H1 (cell line): Measurements from ENCODE around the gene PIGU. TPM values are rescaled to one million over a fixed set of nuclear protein-coding genes. Genes with fewer than 3 reads are reported as not detected.

Source experiments
- CTCF ChIA-PET: fragments of 300-600 bp; sonication (Branson Sonifier 250); formaldehyde crosslinking; loops from one replicate; lab custom pipeline; 2021; ENCODE audit not compliant: partially characterized antibody; lab: Charles Lee
- POLR2A ChIA-PET: fragments of 300-600 bp; sonication (Branson Sonifier 250); formaldehyde crosslinking; loops from one replicate; lab custom pipeline; 2021; ENCODE audit warnings: inconsistent platforms; ENCODE audit not compliant: partially characterized antibody; lab: Charles Lee
- DNase-seq, 2 experiments: peaks; one replicate each; pipeline versions ENCODE4 v3.0.0 to v3.0.0-alpha.2; 2010 to 2022; ENCODE audit warnings: low spot score in 2 of 2, low read depth in 1 of 2, mixed read lengths in 1 of 2
- FAIRE-seq: peaks from 2 replicates; lab custom pipeline; 2011; peaks lifted over from hg19 to GRCh38; lab: Jason Lieb, UNC
- H2AFZ ChIP-seq: 2 replicates; pipeline ENCODE4 v1.8.1; 2012; ENCODE audit warnings: low read length, inconsistent platforms
- H2AK5ac ChIP-seq: 2 replicates; pipeline ENCODE4 v1.6.1; 2013; ENCODE audit warnings: low read depth, low read length
- H2BK120ac ChIP-seq: replicated peaks from 2 replicates; pipeline ENCODE3; 2013; ENCODE audit warnings: low read depth, low read length, inconsistent platforms
- H2BK12ac ChIP-seq: 2 replicates; pipeline ENCODE4 v1.6.1; 2013; ENCODE audit warnings: low read depth, low read length
- H2BK15ac ChIP-seq: 2 replicates; pipeline ENCODE4 v1.6.1; 2013; ENCODE audit warnings: low read length
- H2BK20ac ChIP-seq: 2 replicates; pipeline ENCODE4 v1.6.1; 2013; ENCODE audit warnings: low read length
- H2BK5ac ChIP-seq: 2 replicates; pipeline ENCODE4 v1.6.1; 2013; ENCODE audit warnings: low read depth, low read length
- H3K14ac ChIP-seq: 2 replicates; pipeline ENCODE4 v1.6.1; 2013; ENCODE audit warnings: inconsistent platforms; ENCODE audit not compliant: insufficient read length
- H3K18ac ChIP-seq: 2 replicates; pipeline ENCODE4 v1.6.1; 2013; ENCODE audit warnings: low read length; ENCODE audit errors: extremely low read depth
- H3K23ac ChIP-seq: 2 replicates; pipeline ENCODE4 v1.6.1; 2013; ENCODE audit warnings: inconsistent platforms; ENCODE audit not compliant: insufficient read length
- H3K23me2 ChIP-seq: 2 replicates; pipeline ENCODE4 v1.6.1; 2013; ENCODE audit warnings: low read depth, low read length
- H3K27ac ChIP-seq: 2 replicates; pipeline ENCODE4 v1.6.1; 2011; ENCODE audit warnings: low read depth, low read length, inconsistent platforms
- H3K27me3 ChIP-seq, 4 experiments: replicated peaks in 1 of 4; 1 replicate in 1 of 4; 2 replicates in 3 of 4; pipeline versions ENCODE4 v1.6.1 to v1.8.1; 2011 to 2013; ENCODE audit warnings: low read length in 3 of 4, mild to moderate bottlenecking in 3 of 4, inconsistent platforms in 2 of 4, mixed read lengths in 2 of 4, moderate library complexity in 1 of 4; ENCODE audit not compliant: control insufficient read depth in 3 of 4, insufficient read depth in 3 of 4; ENCODE audit errors: extremely low read depth in 1 of 4
- H3K36me3 ChIP-seq, 4 experiments: 2 replicates each; pipeline versions ENCODE4 v1.6.1 to v1.8.1; 2011 to 2013; ENCODE audit warnings: mild to moderate bottlenecking in 4 of 4, low read length in 3 of 4, moderate library complexity in 2 of 4, control low read depth in 1 of 4, inconsistent platforms in 1 of 4; ENCODE audit not compliant: insufficient read depth in 4 of 4, control insufficient read depth in 2 of 4
- H3K4ac ChIP-seq: replicated peaks from 2 replicates; pipeline ENCODE3; 2013; ENCODE audit warnings: low read length, low read depth, mixed read lengths, inconsistent platforms; ENCODE audit not compliant: insufficient read length
- H3K4me1 ChIP-seq, 4 experiments: replicated peaks in 1 of 4; 1 replicate in 1 of 4; 2 replicates in 3 of 4; pipeline versions ENCODE4 v1.6.1 to v1.8.1; 2011 to 2013; ENCODE audit warnings: low read length in 3 of 4, inconsistent platforms in 2 of 4, mixed read lengths in 1 of 4; ENCODE audit not compliant: insufficient read depth in 4 of 4, control insufficient read depth in 3 of 4
- H3K4me2 ChIP-seq, 2 experiments: 2 replicates each; pipeline versions ENCODE4 v1.6.1 to v1.8.1; 2011 to 2013; ENCODE audit warnings: low read depth in 2 of 2, low read length in 2 of 2, control low read depth in 1 of 2, inconsistent platforms in 1 of 2, mild to moderate bottlenecking in 1 of 2; ENCODE audit not compliant: insufficient read depth in 1 of 2
- H3K4me3 ChIP-seq, 4 experiments: fragments of 200-600, 300-600 bp in 1 of 4; sonication (generic), shearing (Covaris generic), sonication (Bioruptor Twin) in 1 of 4; 2 replicates each; pipeline versions ENCODE4 v1.5.1 to v1.8.1; 2011 to 2016; ENCODE audit warnings: low read length in 4 of 4, low read depth in 3 of 4, control low read depth in 2 of 4, inconsistent platforms in 2 of 4, mild to moderate bottlenecking in 2 of 4, mixed read lengths in 1 of 4, moderate library complexity in 1 of 4; ENCODE audit not compliant: insufficient read depth in 2 of 4; ENCODE audit errors: extremely low read depth in 1 of 4
- H3K56ac ChIP-seq: replicated peaks from 2 replicates; pipeline ENCODE3; 2013; ENCODE audit warnings: low read depth, mild to moderate bottlenecking, mixed read lengths, low read length, inconsistent platforms; ENCODE audit not compliant: insufficient read length
- H3K79me1 ChIP-seq: 2 replicates; pipeline ENCODE4 v1.6.1; 2013; ENCODE audit warnings: low read depth, low read length, control low read depth
- H3K79me2 ChIP-seq, 2 experiments: 2 replicates each; pipeline versions ENCODE4 v1.6.1 to v1.8.1; 2012 to 2013; ENCODE audit warnings: low read length in 2 of 2, mild to moderate bottlenecking in 2 of 2, inconsistent platforms in 1 of 2; ENCODE audit not compliant: insufficient read depth in 2 of 2, control insufficient read depth in 1 of 2
- H3K9ac ChIP-seq, 4 experiments: replicated peaks in 1 of 4; 1 replicate in 1 of 4; 2 replicates in 3 of 4; pipeline versions ENCODE4 v1.6.1 to v1.8.1; 2011 to 2013; ENCODE audit warnings: low read depth in 3 of 4, low read length in 3 of 4, control low read depth in 2 of 4, mild to moderate bottlenecking in 2 of 4, moderate library complexity in 2 of 4, inconsistent platforms in 1 of 4; ENCODE audit errors: extremely low read depth in 1 of 4
- H3K9me3 ChIP-seq, 2 experiments: 2 replicates each; pipeline versions ENCODE4 v1.6.1 to v1.8.1; 2012 to 2013; ENCODE audit warnings: mild to moderate bottlenecking in 2 of 2, moderate library complexity in 2 of 2, control low read depth in 1 of 2, inconsistent platforms in 1 of 2, low read depth in 1 of 2, low read length in 1 of 2, mixed read lengths in 1 of 2; ENCODE audit not compliant: insufficient read depth in 2 of 2
- H4K20me1 ChIP-seq, 2 experiments: replicated peaks in 1 of 2; 2 replicates each; pipeline versions ENCODE3 to v1.8.1; 2011 to 2013; ENCODE audit warnings: inconsistent platforms in 2 of 2, low read length in 2 of 2, mild to moderate bottlenecking in 1 of 2; ENCODE audit not compliant: insufficient read depth in 2 of 2, control insufficient read depth in 1 of 2
- H4K5ac ChIP-seq: 2 replicates; pipeline ENCODE4 v1.6.1; 2013; ENCODE audit warnings: low read length, low read depth, mixed read lengths, inconsistent platforms; ENCODE audit not compliant: insufficient read length
- H4K8ac ChIP-seq: 2 replicates; pipeline ENCODE4 v1.8.0; 2013; ENCODE audit warnings: mild to moderate bottlenecking, moderate library complexity, low read length, inconsistent platforms; ENCODE audit not compliant: insufficient read depth; ENCODE audit errors: extremely low read depth
- H4K91ac ChIP-seq: replicated peaks from 2 replicates; pipeline ENCODE3; 2013; ENCODE audit warnings: low read length, mixed read lengths, inconsistent platforms; ENCODE audit not compliant: insufficient read length
- CREB1 ChIP-seq: IDR thresholded peaks from 2 replicates; pipeline ENCODE4 v1.6.1; 2012; ENCODE audit warnings: inconsistent platforms
- GABPA ChIP-seq: IDR thresholded peaks from 2 replicates; pipeline ENCODE4 v1.6.1; 2011; ENCODE audit warnings: mild to moderate bottlenecking, low read length, moderate library complexity, borderline replicate concordance; ENCODE audit not compliant: insufficient read depth
- KDM5A ChIP-seq: fragments of 200-600 bp; IDR thresholded peaks from 2 replicates; pipeline ENCODE4 v1.7.1; 2012; ENCODE audit warnings: mild to moderate bottlenecking, low read length, inconsistent platforms, mixed read lengths
- NRF1 ChIP-seq: IDR thresholded peaks from 2 replicates; pipeline ENCODE4 v1.6.1; 2011; ENCODE audit warnings: mild to moderate bottlenecking, low read depth, low read length, improper control_type of control experiment
- PHF8 ChIP-seq: fragments of 200-600 bp; sonication (generic); conservative IDR thresholded peaks from 2 replicates; pipeline ENCODE4 v1.7.1; 2012; ENCODE audit warnings: low read depth, mild to moderate bottlenecking, inconsistent platforms, low read length, moderate library complexity
- RXRA ChIP-seq: IDR thresholded peaks from 2 replicates; pipeline ENCODE4 v1.6.1; 2011; ENCODE audit warnings: low read depth, mild to moderate bottlenecking, low read length, moderate library complexity; ENCODE audit not compliant: insufficient read depth
- SIN3A ChIP-seq, 2 experiments: IDR thresholded peaks in 1 of 2; conservative IDR thresholded peaks in 1 of 2; 2 replicates each; pipeline ENCODE4 v1.6.1; 2011 to 2012; ENCODE audit warnings: low read length in 2 of 2, improper control_type of control experiment in 1 of 2, low read depth in 1 of 2, mild to moderate bottlenecking in 1 of 2
- TBP ChIP-seq: IDR thresholded peaks from 2 replicates; pipeline ENCODE4 v1.6.1; 2011; ENCODE audit warnings: low read depth, low read length, improper control_type of control experiment
- WGBS, 2 experiments: shearing (Covaris generic) in 1 of 2; methylation state at CpG; one replicate each; pipeline versions ENCODE4 v1.1.6 to v1.1.7; 2013 to 2015; ENCODE audit warnings: low lambda C conversion rate in 2 of 2, mixed read lengths in 2 of 2, inconsistent platforms in 1 of 2, low coverage in 1 of 2, missing lambda C conversion rate in 1 of 2; ENCODE audit not compliant: insufficient replicate concordance in 2 of 2, insufficient coverage in 1 of 2, insufficient read length in 1 of 2; ENCODE audit errors: extremely low coverage in 1 of 2, missing lambda C conversion rate in 1 of 2; 5-methylcytosine and 5-hydroxymethylcytosine counted together
- polyA plus RNA-seq, 7 experiments: library from polyadenylated mRNA; depleted of rRNA in 3 of 7; stranded (reverse) in 5 of 7; unstranded in 2 of 7; fragments of >200 nt in 5 of 7; fragments of 200-250 nt in 2 of 7; gene quantifications; 1 replicate in 5 of 7; 2 replicates in 1 of 7; 4 replicates in 1 of 7; pipeline versions ENCODE4 v1.2.1 to v1.2.3, GENCODE V29; 2011 to 2013; ENCODE audit warnings: missing spikeins in 2 of 7, mixed read lengths in 2 of 7
- total RNA-seq: library from RNA; stranded (reverse); fragmentation: NEBNext Ultra II Directional; extraction: Animal tissue kit (Norgen Biotek cat#: 25700); gene quantifications from 2 replicates; pipeline ENCODE4 v1.2.1, GENCODE V29; 2021

PIGU gene
- total and polyA plus RNA-seq, 2 of the 8 experiments (the other 6 are each of a cell fraction or from before 2014, with no cell fraction given), result 28.3 to 117 TPM

DNA sequence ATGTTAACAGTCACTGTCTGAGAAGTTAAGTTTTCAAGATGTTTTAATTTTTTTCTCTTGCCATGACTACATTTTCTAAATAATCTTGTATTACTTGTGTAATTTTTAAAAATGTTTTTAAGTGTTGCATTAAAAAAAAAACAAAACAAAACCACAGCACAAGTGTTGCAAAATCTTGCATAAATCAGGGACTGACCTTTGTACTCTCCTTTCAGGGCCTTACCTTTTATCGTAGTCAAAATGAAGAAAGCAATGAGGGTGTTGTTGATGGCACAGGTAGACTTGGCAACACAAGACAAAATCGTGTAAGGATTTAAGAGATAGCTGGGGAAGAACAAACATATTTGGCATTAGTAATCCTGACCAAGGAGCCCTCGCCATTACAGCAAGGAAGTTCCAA, 42.5 kb downstream of the PIGU start:
- CTCF ChIA-PET, result interaction anchor here (0.8 to 1.7 kb wide), 4 partner anchors 56 to 136 kb away, joined by 3 to 6 read pairs (median 3); no protein-coding TSS in a partner anchor

More for the DNA sequence above, 42.5 kb downstream of the PIGU start:
- Histone ChIP-seq H3K27ac (no peak overlapping the region), H3K9ac (no peak overlapping the region), H4K20me1 (no peaks in the 10 kb centered on the region), H3K56ac (no peak overlapping the region), H3K27me3 (no peaks in the 10 kb centered on the region), H2BK5ac (no peak overlapping the region), H3K18ac (no peak overlapping the region), H4K8ac (no peak overlapping the region), H3K14ac (no peak overlapping the region), H3K23me2 (no peaks in the 10 kb centered on the region), H3K4me3 (no peak overlapping the region), H3K4ac (no peak overlapping the region), H3K79me2 (no peaks in the 10 kb centered on the region), H4K91ac (no peak overlapping the region), H3K9me3 (no peaks in the 10 kb centered on the region), H2AFZ (no peak overlapping the region), H3K23ac (no peak overlapping the region), H3K4me2 (no peak overlapping the region), H2BK120ac (no peak overlapping the region), H3K79me1 (no peaks in the 10 kb centered on the region; the same call in 1 of the 2 replicates), H2BK20ac (no peak overlapping the region), H2BK12ac (no peak overlapping the region), H2AK5ac (no peak overlapping the region), H4K5ac (no peak overlapping the region), H3K36me3 (peaks cover 0 to 14% (median 6%) of the 10 kb centered on the region in 4 experiments; a peak in 4 of 8 replicates), H2BK15ac (no peak overlapping the region), H3K4me1 (no peaks in the 10 kb centered on the region)
- FAIRE-seq (no peak), DNase-seq (no peak)
- 92% methylated on average over 3 of the region's 3 CpGs; no CpG with 5 or more reads in 1 of the 2 experiments for WGBS, 2 experiments
- POLR2A ChIA-PET, result interaction anchor here (0.5 kb wide), 1 partner anchor 1112 kb away, joined by 3 read pairs; no protein-coding TSS in a partner anchor
- TF ChIP-seq NRF1 (no peak), GABPA (no peak), PHF8 (no peak), TBP (no peak), CREB1 (no peak), RXRA (no peak), KDM5A (no peak), SIN3A (conservative IDR thresholded peaks at IDR 0.05 in 1 of 2, IDR thresholded peaks at IDR 0.05 in 1 of 2; ENCODE audit: low read depth in 1 of 2, low read length in 2 of 2) (no peak)
